Measurements from ENCODE around the gene GPR171. TPM values are rescaled to one million over a fixed set of nuclear protein-coding genes. Genes with fewer than 3 reads are reported as not detected.
"Not testable (repeated sequence)": the region's sequence is repeated elsewhere in the genome, so short reads cannot be mapped to it uniquely, and the experiment has no call there.

GPR171 gene, protein sequence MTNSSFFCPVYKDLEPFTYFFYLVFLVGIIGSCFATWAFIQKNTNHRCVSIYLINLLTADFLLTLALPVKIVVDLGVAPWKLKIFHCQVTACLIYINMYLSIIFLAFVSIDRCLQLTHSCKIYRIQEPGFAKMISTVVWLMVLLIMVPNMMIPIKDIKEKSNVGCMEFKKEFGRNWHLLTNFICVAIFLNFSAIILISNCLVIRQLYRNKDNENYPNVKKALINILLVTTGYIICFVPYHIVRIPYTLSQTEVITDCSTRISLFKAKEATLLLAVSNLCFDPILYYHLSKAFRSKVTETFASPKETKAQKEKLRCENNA
- polyA plus RNA-seq (2011; rRNA removed) = not detected in 2 replicates
- polyA minus RNA-seq (2011; rRNA and poly(A)+ RNA removed) = not detected in 2 replicates

- TF ChIP-seq, protein P1, sequence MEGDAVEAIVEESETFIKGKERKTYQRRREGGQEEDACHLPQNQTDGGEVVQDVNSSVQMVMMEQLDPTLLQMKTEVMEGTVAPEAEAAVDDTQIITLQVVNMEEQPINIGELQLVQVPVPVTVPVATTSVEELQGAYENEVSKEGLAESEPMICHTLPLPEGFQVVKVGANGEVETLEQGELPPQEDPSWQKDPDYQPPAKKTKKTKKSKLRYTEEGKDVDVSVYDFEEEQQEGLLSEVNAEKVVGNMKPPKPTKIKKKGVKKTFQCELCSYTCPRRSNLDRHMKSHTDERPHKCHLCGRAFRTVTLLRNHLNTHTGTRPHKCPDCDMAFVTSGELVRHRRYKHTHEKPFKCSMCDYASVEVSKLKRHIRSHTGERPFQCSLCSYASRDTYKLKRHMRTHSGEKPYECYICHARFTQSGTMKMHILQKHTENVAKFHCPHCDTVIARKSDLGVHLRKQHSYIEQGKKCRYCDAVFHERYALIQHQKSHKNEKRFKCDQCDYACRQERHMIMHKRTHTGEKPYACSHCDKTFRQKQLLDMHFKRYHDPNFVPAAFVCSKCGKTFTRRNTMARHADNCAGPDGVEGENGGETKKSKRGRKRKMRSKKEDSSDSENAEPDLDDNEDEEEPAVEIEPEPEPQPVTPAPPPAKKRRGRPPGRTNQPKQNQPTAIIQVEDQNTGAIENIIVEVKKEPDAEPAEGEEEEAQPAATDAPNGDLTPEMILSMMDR (IDR thresholded peaks at IDR 0.05; ENCODE audit: low read depth, low read length) = no peak
- CTCF ChIA-PET = interaction anchor here (2.4 kb wide), 1 partner anchor 25 kb away, joined by 8 read pairs; no protein-coding TSS in a partner anchor
- POLR2A ChIA-PET = no interaction called here
These were observed at the start of gene GPR171 for GRCh38 chr3:151203051-151203420. Gene GPR171, minus strand, starts transcription at chr3:151203216. Its CDS starts 3,830 bp downstream, at chr3:151199386.

DNA sequence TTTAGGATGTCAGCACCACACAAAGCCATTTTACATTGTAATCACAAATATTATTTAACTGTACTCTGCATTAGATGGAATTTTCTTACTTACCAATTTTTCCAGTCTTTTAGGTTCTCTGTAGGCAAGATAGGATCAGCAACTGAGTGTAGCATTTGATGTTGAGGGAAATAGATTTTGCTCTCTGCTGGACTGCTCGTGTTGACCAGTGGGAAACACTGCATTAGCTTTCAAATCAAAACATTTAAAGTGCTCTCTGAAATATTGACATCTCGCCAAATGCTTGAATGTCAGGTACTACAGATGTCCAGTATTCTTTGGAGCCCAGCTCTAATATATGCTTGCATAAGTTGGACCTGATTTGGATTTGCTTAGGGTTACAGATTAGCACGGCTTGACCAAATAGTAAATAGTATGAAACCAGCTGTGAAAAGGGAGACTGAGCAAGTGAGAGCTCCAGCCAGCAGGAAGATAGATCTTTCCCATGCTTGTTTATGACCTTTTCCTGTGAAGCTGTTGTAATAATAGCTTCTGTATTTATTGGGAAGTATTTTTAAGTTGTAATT, 45.8 kb upstream of the GPR171 start:
- H3K27me3 ChIP-seq (ENCODE audit: control insufficient read depth, insufficient read depth, low read length) = no peaks in the 10 kb centered on the region
- H3K4me3 ChIP-seq (ENCODE audit: low read depth, low read length) = no peak overlapping the region
- H3K27ac ChIP-seq (ENCODE audit: low read depth, low read length) = no peak overlapping the region
- ChIA-PET CTCF (interaction anchor here (1.9 kb wide), 1 partner anchor 21 kb away, joined by 11 read pairs; no protein-coding TSS in a partner anchor), POLR2A (no interaction called here)
- TF ChIP-seq, protein P1 (IDR thresholded peaks at IDR 0.05; ENCODE audit: low read depth, low read length) = no peak
- no peaks in the 10 kb centered on the region for H3K9me3 ChIP-seq (ENCODE audit: control insufficient read depth, insufficient read depth, low read length)
- DNase-seq (ENCODE audit: low read depth, low spot score) = no peak

More at GRCh38 chr3:151203051-151203420, at the start of gene GPR171:
- Histone ChIP-seq H3K27me3 (ENCODE audit: control insufficient read depth, insufficient read depth, low read length) (no peaks in the 10 kb centered on the region), H3K27ac (ENCODE audit: low read depth, low read length) (no peak within 1 kb of the TSS), H3K9me3 (ENCODE audit: control insufficient read depth, insufficient read depth, low read length) (no peaks in the 10 kb centered on the region), H3K4me3 (ENCODE audit: low read depth, low read length) (no peak within 1 kb of the TSS)
- DNase-seq (ENCODE audit: low read depth, low spot score) = no peak

GRCh38 chr3:151242006-151242405, 39.0 kb upstream of the GPR171 start:
- CTCF ChIA-PET = interaction anchor here (1.3 kb wide), 1 partner anchor 12 kb away, joined by 3 read pairs; no protein-coding TSS in a partner anchor
- POLR2A ChIA-PET; H3K9me3 ChIP-seq (ENCODE audit: control insufficient read depth, insufficient read depth, low read length): not testable (repeated sequence)

DNA sequence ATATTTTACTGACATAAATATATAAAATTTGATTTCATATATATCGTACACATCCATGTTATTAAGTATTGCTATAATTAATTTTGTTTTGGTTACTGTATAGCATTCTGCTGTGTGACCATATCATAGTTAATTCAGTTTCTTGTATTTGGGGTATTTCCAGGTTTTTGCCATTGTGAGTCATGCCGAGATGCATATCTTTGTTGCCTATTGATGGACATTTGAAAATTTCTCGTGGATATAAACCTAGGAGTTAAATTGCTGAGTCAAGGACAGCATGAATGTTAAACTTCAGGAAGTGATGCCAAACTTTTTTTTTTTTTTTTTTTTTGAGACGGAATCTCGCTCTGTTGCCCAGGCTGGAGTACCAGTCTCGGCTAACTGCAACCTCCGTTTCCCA, 33.7 kb upstream of the GPR171 start:
- CTCF ChIA-PET = interaction anchor here (1.4 kb wide), 1 partner anchor 9 kb away, joined by 5 read pairs; no protein-coding TSS in a partner anchor
- DNase-seq (ENCODE audit: low read depth, low spot score) = no peak
- no peaks in the 10 kb centered on the region for H3K9me3 ChIP-seq (ENCODE audit: control insufficient read depth, insufficient read depth, low read length)
- H3K4me3 ChIP-seq (ENCODE audit: low read depth, low read length) = no peak overlapping the region
- TF ChIP-seq, protein P1 (IDR thresholded peaks at IDR 0.05; ENCODE audit: low read depth, low read length) = no peak
- no peak overlapping the region for H3K27ac ChIP-seq (ENCODE audit: low read depth, low read length)
- POLR2A ChIA-PET = no interaction called here
- no peaks in the 10 kb centered on the region for H3K27me3 ChIP-seq (ENCODE audit: control insufficient read depth, insufficient read depth, low read length)

More at GRCh38 chr3:151242006-151242405, 39.0 kb upstream of the GPR171 start:
- H3K27ac ChIP-seq (ENCODE audit: low read depth, low read length); DNase-seq (ENCODE audit: low read depth, low spot score); H3K4me3 ChIP-seq (ENCODE audit: low read depth, low read length); H3K27me3 ChIP-seq (ENCODE audit: control insufficient read depth, insufficient read depth, low read length): not testable (repeated sequence)

- TF ChIP-seq, protein P1 (IDR thresholded peaks at IDR 0.05; ENCODE audit: low read depth, low read length) = no peak
- Histone ChIP-seq H3K9me3 (ENCODE audit: control insufficient read depth, insufficient read depth, low read length) (no peaks in the 10 kb centered on the region), H3K27me3 (ENCODE audit: control insufficient read depth, insufficient read depth, low read length) (no peaks in the 10 kb centered on the region), H3K27ac (ENCODE audit: low read depth, low read length) (no peak overlapping the region), H3K4me3 (ENCODE audit: low read depth, low read length) (no peak overlapping the region)
- ChIA-PET POLR2A (no interaction called here), CTCF (interaction anchor here (1.0 to 4.1 kb wide), 3 partner anchors 8 to 46 kb away, joined by 3 to 28 read pairs (median 5); no protein-coding TSS in a partner anchor)
- no peak for DNase-seq (ENCODE audit: low read depth, low spot score)
These were observed 33.3 kb upstream of the GPR171 start for GRCh38 chr3:151236316-151236715.

All from AG04450 (cell line).